Measurements from ENCODE around the gene IRF9. TPM values are rescaled to one million over a fixed set of nuclear protein-coding genes. Genes with fewer than 3 reads are reported as not detected.

IRF9 gene
- total and polyA plus RNA-seq, 2 of the 13 experiments (the other 11 are each of a cell fraction or from before 2014, with no cell fraction given): 14.9 to 49.7 TPM

- TF ChIP-seq CERS6 (CRISPR knock-in tag; IDR thresholded peaks at IDR 0.05) (0 out of 2 replicates have a peak, but pooled peaks have one; percentile 57), GMEB2 (CRISPR knock-in tag; IDR thresholded peaks at IDR 0.05; ENCODE audit: low read depth) (no peak), ARNT2 (CRISPR knock-in tag; IDR thresholded peaks at IDR 0.05; ENCODE audit: low read depth) (no peak; the same call in 1 of the 2 replicates), SMAD9 (CRISPR knock-in tag; IDR thresholded peaks at IDR 0.05) (peak; percentile 20; the same call in 1 of the 2 replicates), NFAT5 (CRISPR knock-in tag; IDR thresholded peaks at IDR 0.05) (peak; percentile 47; the same call in 1 of the 2 replicates), MXD3 (CRISPR knock-in tag; IDR thresholded peaks at IDR 0.05) (no peak), ZNF615 (CRISPR knock-in tag; IDR thresholded peaks at IDR 0.05; ENCODE audit: borderline replicate concordance) (0 out of 2 replicates have a peak, but pooled peaks have one; percentile 56), ARHGAP35 (CRISPR knock-in tag; IDR thresholded peaks at IDR 0.05; ENCODE audit: borderline replicate concordance) (0 out of 2 replicates have a peak, but pooled peaks have one; percentile 51), RARG (CRISPR knock-in tag; IDR thresholded peaks at IDR 0.05; ENCODE audit: low read depth) (no peak; the same call in 1 of the 2 replicates), DPF2 (CRISPR knock-in tag; IDR thresholded peaks at IDR 0.05; ENCODE audit: borderline replicate concordance, low read depth) (0 out of 2 replicates have a peak, but pooled peaks have one; percentile 41), EP300 (IDR thresholded peaks at IDR 0.05; ENCODE audit: low read depth in 2 of 2, low read length in 2 of 2) (no peak), EP300 (CRISPR knock-in tag; IDR thresholded peaks at IDR 0.05; ENCODE audit: borderline replicate concordance) (peak; percentile 3; the same call in 1 of the 2 replicates), NCOA2 (CRISPR knock-in tag; IDR thresholded peaks at IDR 0.05) (0 out of 2 replicates have a peak, but pooled peaks have one; percentile 6), GPN1 (CRISPR knock-in tag; IDR thresholded peaks at IDR 0.05; ENCODE audit: borderline replicate concordance) (peak; percentile 70), PHF5A (CRISPR knock-in tag; IDR thresholded peaks at IDR 0.05; ENCODE audit: low read depth, unreplicated experiment) (peak; percentile 12), HINFP (CRISPR knock-in tag; IDR thresholded peaks at IDR 0.05; ENCODE audit: low read depth) (no peak; the same call in 1 of the 2 replicates)
Observed at GRCh38 chr14:24115422-24116127, 45.5 kb upstream of the IRF9 start (continued).

Data from HepG2 (cell line).